Measurements from ENCODE around the gene VPS37B.
"Not testable (repeated sequence)": the region's sequence is repeated elsewhere in the genome, so short reads cannot be mapped to it uniquely, and the experiment has no call there.

DNA sequence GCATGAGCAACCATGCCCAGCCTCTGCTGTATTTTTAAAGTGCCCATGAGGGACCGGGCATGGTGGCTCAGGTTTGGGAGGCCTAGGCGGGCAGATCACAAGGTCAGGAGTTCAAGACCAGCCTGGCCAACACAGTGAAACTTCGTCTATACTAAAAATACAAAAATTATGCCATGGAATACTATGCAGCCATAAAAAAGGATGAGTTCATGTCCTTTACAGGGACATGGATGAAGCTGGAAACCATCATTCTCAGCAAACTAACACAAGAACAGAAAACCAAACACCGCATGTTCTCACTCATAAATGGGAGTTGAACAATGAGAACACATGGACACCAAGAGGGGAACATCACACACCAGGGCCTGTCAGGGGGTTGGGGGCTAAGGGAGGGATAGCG, 9.3 kb upstream of the VPS37B start:
- TF ChIP-seq, protein P1, sequence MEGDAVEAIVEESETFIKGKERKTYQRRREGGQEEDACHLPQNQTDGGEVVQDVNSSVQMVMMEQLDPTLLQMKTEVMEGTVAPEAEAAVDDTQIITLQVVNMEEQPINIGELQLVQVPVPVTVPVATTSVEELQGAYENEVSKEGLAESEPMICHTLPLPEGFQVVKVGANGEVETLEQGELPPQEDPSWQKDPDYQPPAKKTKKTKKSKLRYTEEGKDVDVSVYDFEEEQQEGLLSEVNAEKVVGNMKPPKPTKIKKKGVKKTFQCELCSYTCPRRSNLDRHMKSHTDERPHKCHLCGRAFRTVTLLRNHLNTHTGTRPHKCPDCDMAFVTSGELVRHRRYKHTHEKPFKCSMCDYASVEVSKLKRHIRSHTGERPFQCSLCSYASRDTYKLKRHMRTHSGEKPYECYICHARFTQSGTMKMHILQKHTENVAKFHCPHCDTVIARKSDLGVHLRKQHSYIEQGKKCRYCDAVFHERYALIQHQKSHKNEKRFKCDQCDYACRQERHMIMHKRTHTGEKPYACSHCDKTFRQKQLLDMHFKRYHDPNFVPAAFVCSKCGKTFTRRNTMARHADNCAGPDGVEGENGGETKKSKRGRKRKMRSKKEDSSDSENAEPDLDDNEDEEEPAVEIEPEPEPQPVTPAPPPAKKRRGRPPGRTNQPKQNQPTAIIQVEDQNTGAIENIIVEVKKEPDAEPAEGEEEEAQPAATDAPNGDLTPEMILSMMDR (IDR thresholded peaks at IDR 0.05) = not testable (repeated sequence)
- not testable (repeated sequence) for TF ChIP-seq POLR2A, POLR2AphosphoS5 (IDR thresholded peaks at IDR 0.05)

All from breast epithelium (tissue), 3 donors.